HG03457 (cell line): ENCODE results near the gene FAM72D.
"Not testable (repeated sequence)": the region's sequence is repeated elsewhere in the genome, so short reads cannot be mapped to it uniquely, and the experiment has no call there.

Experiments
- ATAC-seq: cut with Tn5 transposase; IDR thresholded peaks from one replicate; pipeline ENCODE4 v1.9.1; 2021; ENCODE audit warnings: moderate number of reproducible peaks; ENCODE audit not compliant: unreplicated experiment

FAM72D gene

DNA sequence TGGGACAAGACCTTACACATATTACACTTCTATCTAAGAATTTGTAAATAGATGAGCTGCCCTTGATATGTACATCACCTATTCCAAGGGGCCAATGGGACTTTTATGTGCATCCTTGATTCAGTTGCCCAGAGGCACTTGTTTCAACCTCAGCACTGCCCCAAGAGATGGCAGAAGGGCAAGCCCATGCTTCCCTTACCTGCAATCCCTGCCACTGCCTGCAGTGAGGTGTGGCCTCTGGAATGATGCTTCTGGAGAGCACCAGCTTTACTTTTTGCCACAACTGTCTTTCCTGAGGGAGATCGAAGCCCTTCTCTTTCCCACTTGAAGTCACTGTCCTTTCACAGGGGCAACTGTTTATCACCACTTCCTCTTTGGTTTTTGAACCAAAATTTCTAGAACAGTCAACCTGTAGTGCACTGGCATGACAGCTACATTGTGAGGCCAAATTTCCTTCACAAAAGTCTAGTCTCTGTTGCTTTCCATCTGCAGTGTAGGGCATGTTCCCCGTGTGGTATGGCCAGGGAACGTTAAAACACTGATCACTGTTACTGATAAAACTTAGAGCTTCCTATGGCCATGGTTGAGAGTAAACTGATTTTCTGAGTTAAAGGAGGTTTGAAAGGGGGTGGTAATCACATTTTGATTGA is 48.6 kb downstream of the FAM72D start:
- ATAC-seq, result not testable (repeated sequence)

DNA sequence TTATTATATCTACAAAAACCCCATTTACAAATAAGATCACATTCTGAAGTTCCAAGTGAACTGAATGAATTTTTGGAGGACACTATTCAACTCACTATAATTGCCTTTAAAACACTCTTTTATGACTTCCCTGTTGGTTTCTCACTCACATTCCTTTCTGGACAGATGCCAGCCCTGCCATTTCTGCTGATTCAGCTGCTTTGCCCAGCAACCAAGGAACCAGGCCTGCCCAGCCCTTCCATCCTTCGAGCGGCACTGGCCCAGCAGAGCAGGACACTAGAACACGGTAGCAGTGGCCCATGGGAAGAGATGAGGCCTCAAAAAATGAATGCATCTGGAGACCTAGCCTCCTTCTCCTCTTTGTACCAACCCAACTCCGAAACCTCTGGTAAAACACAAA is 50.5 kb downstream of the FAM72D start:
- ATAC-seq, result not testable (repeated sequence)

DNA sequence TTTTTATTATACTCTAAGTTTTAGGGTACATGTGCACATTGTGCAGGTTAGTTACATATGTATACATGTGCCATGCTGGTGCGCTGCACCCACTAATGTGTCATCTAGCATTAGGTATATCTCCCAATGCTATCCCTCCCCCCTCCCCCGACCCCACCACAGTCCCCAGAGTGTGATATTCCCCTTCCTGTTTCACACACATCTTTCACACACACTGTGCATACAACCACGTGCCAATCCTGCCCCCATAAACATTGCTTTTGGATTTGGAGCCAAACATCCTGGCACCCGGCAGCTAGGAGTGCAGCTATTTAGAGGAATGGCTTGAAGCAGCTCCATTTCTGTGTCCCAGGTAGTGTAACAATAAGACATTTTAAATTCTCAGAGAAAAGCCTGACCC is 51.4 kb downstream of the FAM72D start:
- ATAC-seq, result not testable (repeated sequence)

DNA sequence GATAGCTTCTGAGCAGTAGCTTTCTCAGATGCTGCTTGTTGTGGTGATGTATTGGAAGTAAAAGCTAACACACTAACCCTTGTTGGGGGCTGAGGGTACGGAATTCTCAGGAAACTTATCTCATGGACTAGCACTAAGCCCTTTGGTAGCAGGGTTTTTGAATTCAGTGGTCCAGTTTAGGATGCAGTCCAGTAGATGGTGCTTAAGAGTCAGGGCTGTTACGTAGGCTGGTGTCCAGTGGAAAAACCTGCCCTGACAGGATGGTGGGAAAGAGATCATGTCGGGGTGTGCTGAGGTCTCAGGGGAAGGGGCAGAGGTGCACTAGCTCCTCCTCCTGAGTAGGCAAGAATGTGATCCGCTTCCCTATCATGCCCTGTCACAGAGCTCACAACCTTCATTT is 59.6 kb downstream of the FAM72D start:
- ATAC-seq, result not testable (repeated sequence)

DNA sequence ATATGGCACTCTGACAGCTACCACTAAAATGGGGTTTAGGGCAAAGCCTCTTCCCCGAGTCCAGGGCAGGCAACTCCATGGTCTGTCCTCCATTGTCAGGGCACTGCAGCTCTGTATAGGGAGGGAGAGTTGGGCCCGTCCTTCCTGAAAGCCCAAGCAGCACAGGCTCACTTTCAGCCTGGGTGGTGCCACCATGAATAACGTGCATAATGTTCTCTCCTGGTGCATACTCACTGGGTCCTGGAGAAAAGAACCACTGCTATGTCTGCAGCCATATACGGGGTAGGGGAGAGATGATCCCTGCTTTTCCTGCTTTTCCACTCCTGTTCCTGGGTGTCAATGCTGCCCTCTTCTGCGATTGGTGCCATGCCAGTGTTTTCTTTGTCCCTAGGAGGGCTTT is 60.1 kb downstream of the FAM72D start:
- ATAC-seq, result not testable (repeated sequence)

DNA sequence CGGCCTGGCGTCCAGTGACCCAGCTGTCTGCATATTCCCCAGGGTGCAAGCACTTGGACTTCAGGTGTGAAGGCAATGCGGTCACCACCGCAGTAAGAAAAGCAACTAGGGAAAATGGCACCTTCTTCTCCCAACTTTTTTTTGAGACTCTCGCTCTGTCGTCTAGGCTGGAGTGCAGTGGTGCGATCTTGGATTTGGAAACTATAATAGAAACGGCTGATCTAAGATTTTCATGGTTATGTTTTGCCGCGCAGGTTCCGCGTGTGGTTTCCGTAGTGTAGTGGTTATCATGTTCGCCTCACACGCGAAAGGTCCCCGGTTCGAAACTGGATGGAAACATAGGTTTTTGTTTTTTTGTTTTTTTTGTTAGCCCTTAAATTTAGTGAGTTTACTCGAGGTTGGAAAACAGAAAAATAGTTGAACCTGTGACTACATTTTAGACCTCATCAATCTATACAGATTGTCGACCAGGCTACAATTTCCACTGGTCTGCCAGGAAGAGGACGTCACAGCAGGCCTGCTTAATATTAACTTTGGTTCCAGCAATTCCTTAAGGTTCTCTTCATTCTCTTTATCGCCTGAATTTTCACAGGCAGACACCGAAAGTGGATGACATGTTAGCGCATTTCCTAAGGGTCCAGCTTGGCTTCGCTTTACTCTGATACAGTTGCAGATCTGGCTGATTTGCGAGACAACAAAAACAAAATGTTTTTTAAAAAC is 61.3 kb downstream of the FAM72D start:
- not testable (repeated sequence) for ATAC-seq

DNA sequence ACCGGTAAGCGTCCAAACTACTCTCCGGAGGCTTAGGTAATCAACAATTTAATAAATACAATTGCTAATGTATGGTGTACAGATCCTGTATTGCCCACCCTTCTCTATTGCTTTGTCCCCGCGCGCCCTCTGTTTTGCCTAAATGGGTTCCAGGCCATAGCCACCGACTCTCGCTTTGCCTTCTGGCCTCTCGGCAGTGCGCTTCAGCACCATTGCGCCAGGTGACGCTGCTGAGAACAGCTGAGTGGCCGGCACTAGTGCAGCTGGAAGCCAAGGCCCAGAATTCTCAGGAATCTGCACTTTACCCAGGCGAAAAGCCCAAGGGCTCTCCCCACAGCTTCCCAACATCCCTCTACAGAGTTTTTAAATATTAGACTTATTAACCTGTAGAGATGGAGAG is 61.9 kb downstream of the FAM72D start:
- not testable (repeated sequence) for ATAC-seq

DNA sequence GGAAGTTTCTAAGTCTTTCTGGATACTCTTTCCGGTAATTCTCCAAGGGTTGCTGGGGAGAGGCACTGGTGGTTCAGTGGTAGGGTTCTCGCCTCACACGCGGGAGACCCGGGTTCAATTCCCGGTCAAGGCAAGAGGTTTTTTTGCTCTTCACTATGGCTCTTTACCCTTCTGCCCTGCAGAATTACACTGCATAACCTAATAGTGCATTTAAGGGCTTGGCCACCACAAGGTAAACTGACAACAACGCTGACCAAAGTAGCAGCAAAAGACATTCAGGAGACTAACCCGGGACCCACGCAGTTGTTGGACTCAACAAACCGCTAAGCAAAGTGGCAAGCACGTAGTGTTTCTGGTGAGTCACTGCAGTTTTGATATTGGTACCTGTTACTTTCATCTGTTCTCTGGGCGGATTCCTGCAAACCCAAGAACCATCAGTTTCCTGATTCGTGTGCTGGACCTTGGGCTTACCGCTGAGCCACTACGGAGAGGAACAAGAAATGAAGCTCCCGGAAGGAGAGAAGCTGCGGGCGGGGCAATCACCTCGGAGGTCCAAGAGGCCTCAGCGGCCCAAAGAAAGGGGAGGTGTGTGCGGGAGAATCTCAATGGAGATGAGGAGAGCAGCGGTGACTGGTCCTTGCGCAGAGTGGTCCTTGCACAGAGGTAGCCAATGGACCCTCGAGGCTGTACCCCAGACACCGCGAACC is 65.4 kb downstream of the FAM72D start:
- peak; percentile 61 for ATAC-seq
